CD4-positive, alpha-beta T cell treated with Interferon gamma for 1 hour (primary cell): ENCODE measurements around the gene CDK14.
A peak's percentile ranks its signal among the peaks of the same experiment; 100 is the strongest.
"Not testable (repeated sequence)": the region's sequence is repeated elsewhere in the genome, so short reads cannot be mapped to it uniquely, and the experiment has no call there.

Experiments used
- DNase-seq: peaks from one replicate; pipeline ENCODE4 v3.0.0-alpha.2; 2020

The CDK14 gene

DNA sequence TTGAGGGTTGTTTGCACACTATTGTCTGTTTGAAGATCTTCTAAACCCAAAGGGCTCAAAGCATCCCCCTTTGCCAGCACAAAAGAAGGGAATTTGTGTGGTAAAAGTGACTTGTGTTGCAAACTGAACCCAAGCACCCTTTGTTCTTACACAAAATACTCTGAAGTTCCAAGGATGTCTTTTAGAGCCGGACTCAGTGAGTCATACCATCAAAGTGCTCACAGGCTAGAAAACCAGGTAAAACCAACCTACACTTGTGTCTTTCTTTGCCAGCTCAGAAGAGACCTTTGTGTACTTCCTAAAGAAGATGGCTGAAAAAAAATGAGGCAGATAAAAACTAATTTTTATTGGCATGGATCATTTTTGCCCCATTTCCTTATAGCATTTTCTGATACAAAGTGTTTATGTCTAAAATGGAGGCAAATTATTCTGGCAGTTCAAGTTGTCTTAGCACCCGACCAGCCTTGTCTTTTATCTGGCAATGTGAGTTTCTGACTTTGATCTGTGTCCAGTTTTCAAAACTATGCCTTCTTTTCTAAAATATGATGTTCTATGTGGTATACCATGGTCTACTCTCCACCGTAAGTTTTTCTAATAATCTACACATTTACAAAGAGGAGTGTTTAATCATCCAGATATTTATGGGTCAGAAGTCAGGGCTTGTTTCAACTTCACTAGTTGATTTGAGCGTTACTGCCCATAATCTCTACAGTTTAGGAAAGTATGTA is 539.7 kb downstream of the CDK14 start:
- no peak for DNase-seq

DNA sequence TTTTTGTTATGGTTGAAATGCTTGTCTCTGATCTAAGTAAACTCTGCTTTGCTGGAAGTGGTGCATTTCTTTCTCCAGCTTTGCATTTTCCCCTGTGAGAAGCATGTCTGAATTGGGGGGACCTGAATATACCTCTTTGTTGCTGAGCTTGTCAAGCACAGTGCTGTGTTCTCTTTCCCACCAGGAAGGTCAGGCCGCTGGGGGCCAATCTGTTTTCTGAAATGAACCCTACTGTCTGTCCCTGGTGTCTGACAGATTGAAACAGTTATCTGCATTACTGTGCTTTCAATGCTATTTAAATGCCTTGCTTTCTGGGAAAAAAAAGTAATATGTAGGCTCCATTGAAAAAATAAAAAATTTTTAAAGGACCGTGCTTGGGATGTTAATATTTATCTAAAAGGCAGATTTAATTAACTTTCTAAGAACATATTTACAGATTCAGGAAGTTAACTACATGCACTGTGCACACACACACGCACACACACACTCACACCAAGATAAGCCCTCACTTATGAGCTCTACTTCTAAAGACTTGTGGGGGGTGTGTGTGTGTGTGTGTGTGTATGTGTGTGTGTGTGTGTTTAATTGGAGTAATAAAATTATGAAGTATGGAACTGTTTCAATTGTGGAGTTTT is 541.1 kb downstream of the CDK14 start:
- no peak for DNase-seq

DNA sequence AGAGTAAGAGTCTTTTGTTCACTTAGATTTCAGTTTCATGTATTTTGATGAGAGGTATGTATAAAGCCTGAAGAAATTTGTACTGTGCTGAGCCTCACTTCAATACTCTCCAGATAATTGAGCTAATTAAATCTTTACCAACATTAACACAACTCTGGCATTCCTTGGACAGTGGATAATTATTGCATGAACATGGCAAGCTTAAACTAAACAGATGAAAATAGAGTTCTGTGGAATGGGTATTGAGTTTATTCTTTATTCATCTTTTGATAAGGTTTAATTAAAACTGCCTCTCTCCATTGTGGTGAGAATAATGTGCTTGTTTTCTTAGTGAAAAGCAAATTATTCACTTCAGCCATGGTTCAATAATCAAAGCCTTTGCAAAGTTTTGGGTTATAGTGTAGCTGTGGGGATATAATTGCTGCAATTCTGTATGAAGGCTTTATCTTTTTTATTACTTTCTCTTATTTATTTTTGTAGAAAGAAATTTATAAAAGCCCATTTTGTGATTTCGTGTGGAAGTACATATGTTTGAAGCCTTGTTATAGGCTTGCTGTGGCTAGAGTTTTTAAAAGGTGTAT is 541.8 kb downstream of the CDK14 start:
- no peak for DNase-seq

DNA sequence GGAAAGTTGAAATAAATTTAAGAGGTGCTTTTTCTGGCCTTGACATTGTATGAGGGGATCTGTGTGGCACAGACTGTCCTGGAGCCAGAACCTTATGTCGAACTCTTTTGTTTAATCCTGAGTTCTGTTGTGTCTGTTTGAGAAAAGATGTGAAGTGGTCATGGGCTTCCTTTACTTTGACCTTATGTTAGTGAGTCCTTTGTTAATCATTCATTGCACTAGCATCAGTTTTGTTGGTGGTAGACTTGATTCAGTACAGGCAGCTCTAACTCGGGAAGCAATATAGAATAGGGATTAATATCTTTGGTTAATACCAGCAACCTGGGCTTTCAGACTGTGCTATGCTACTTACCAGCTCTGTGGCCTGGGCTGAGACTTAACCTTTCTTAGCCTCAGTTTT is 544.2 kb downstream of the CDK14 start:
- DNase-seq, result no peak

DNA sequence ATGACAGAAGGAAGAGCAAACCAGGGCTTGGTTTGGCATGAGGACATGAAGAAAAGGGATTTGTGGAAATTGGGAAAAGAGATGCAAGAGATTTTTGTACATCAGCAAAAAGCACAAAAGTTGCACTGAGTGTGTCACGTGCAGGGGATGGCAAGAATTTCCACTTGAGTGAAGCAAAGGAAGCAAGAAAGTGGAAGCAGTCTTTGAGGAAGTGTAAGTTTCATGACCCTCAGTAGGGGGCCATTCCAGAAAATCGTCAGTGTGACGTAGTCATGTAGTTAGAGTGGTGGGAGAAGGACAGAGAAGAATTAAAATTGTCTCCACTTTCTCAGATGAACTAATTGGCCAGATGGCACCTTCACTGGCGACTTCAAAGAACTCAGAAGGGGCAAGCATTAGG is 544.9 kb downstream of the CDK14 start:
- peak; percentile 1 for DNase-seq

DNA sequence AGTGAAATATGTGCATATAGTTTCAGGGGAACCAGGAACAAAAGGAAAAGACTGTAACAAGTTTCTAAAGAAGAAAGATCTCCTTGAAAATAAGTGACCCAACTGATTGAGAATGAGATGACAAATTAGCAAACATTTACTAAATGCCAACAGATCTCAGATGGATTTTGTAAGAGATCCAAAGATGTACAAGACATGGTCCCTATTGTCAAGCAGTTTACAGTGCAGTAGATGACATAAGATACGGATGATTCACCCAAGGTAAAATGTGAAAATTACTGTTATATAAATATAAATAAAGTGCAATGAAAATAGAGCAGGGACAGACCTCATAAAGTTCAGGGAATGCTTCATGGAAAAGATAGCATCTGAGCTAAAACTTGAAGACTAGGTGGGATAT is 546.6 kb downstream of the CDK14 start:
- DNase-seq, result no peak

DNA sequence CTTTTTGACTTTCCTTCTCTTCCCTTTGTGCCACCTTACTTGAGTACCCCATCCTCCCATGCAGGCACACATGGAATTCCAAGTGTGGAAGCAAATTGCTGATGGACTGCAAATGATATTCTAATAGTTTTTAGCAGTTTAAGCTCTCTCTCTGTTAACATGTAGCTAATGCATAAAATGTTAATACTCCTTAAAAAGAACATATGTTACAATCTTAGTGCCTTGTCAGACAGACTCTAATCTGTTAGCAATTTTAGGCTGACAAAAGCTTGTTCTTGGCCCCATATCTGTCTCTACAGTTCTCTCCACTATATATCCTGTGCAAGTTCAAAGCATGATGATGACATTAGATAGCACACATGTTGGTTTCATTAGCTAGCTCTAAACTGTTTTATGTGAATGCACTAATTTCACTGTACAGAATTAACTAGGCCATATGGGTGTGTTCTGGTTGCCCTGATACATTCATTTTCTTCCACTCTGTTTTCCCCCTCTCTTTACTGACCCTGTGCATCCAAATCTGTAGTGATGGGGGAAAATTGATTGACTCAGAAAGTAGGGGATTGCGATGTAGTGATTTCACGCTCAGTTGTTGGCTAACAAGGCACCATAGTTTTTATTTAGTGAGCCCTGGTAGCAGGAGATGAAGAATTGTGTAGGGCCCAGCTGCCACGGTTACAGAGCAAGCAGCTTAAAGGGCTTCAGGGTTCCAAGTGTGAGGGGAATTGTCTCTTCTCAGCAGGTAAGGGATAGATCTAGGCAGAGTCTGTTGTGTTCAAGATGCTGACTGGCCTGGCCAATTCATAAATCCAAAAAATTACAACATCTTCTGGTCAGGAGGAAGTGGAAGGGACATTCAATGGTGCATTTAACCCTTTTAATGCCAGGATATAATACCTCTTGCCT is 553.5 kb downstream of the CDK14 start:
- no peak for DNase-seq

DNA sequence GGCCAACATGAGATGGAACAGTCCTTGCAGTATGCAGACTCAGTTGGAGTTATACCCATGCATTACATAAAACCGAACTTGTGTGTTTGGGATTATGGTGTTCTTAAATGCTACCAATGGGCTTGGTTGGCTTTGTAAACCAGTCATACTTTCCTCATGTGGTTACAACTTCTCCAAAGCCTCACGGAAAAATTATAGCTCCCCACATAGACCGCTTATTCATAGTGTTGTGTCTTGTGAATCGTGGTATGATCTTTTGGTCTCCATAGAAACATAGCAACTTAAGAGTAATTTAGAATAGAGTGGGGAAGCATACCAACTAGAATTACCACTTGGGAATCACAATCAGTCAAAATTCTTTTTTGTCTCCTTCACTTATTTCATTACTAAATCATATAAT is 555.8 kb downstream of the CDK14 start:
- DNase-seq, result no peak

DNA sequence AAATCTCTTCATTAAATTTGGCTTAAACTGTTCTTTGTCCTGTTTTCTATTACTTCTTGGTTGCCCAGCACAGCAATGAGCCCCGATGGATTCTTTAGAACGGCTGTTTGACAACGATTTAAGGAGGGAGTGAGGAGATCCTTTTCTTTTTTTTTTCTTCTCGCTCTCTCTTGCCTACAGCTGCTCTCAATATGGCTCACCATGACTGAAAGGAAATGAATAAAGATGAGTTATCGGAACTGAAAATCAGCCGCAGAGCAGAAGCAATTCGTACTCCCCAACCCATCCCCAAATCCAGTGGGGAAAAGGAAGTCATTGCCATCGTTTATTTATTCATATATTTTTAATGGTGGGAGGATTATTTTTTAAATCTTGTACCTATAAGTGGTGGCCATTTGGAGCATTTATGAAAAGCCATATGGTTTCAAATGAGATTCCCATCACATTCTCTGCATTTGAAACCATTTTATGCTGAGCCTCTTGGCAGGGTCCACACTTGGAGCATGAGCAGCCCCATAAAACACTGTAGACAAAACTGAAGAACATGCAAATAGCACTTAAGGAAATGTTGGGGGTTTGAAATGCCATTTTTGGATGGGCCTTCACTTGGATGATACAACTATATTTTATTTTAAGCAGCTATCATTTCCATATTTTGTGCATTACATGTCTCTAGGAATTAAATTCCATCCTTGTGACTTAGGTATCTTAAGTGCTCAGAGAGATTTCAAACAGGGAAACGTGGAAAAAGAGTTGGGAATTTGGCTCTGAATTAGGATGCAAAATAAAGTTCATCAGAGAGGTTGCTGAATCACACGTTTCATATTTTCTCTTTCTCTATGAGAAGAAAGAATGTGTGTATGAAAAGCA is 560.4 kb downstream of the CDK14 start:
- no peak for DNase-seq

DNA sequence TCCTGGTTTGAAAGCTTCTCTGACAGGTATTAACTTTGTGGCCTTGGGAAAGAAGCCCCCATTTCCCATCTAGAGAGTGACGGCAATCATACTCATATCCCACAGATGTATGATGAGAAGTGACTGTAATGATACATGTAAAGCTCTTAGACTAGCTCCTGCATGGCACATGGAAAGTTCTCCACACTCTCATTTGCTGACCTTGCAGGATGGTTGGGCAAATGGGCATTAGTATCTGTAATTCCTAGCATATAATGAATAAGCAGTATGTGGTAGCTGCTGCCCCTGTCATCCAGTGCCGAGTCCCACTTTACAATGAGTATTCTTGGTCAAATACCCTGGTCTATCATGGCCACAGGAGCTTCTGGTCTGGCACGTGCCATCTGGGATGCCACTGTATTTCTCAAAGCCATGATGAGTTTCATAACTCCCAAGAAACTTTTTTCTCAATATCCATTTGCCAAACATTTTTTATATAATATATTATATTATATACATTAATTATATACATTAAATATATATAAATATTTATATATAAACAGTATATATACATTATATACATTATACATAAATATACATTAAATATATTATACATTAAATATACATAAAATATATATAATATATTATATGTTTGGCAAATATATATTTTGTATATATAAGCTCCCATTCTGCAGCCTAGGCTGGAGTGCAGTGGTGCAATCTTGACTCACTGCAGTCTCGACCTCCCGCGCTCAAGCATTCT is 561.6 kb downstream of the CDK14 start:
- no peak for DNase-seq

DNA sequence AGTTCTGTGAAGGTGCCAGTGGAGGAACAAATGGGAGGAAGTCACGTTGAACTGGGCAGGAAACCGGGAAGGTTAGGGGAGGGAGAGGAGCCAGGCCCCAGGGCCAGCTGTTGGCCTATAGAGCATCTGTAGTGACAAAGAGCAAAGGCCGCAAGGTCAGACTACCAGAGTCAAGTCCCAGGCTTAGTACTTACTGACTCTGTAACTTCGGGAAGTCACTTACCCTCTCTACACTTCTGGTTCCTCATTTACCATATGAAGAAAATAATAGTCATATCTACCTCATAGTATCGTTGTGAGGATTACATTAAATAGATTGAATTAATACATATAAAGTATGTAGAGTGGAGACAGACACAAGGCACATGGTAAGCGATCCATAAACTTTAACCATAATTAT is 566.3 kb downstream of the CDK14 start:
- DNase-seq, result no peak

DNA sequence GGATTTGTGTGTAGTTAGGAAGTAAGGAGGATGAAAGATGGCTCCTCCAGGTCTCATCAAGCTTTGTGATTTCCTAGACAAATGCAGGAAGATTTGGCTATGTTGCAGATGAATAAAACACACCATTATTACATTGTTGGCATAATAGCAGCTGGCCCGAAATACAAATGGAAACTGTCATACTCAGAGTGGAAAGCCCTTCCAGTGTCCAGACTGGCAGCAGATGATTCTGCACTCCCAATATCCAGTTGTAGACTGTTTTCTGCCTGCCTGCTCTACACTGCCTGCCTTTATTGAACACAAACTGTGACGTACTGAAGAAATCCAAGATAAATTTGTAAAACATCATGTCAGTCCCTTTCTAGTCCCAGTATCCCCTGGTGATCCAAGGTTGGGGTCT is 568.4 kb downstream of the CDK14 start:
- no peak for DNase-seq

DNA sequence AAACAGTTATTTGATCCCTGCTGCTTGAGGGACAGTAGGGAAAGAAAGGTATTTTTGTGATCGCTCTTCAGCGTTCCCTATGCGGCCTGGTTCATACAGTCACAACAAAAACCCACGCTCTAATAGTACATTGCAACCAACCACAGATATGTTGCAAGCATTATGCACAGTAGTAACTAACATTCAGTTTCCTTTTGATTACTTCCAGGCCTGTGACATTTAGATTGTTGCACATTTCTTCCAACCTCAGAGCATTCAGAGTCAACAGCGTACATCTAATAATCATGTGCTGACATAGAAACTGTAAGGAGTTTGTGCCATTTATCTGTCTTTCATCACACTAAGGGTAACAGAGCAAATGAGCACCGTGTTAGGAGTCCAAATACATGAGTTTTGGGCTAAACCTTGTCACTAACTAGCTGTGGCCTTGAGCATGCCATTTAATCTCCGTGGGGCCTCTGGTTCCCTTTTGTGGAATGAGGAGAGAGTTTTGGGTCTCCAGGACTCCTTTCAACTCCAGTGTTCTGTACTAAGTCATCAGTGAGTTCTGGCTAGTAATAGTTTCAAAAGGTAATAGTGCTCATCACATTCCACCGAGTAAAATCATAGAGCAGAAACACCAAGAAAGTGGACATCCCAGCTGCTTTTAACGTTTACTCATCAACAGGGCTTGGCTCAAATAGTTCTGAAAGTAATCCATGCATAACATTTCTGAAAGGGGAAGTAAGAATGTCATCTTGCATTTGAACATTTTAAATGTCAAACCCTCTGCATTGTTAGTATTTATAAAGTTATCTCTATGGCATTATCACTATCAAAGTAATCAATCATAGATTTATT is 569.1 kb downstream of the CDK14 start:
- DNase-seq, result no peak

DNA sequence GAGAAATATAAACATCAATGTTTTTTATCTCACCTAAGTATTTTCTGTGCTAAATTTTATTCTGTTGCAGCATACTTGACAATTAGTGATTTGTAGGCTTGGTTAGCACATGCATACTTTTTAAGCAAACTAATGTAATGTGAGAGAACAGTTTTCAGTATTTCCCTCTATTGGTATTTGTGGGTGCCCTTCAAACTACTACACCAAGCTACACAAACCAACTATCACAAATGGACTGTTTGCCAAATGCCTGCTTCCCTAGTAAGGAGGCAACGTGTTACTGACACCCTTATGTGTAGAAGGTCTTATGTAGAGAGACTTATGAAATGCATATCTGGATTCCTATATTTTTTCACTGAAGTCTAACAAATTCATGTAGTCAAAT is 569.7 kb downstream of the CDK14 start:
- no peak for DNase-seq

DNA sequence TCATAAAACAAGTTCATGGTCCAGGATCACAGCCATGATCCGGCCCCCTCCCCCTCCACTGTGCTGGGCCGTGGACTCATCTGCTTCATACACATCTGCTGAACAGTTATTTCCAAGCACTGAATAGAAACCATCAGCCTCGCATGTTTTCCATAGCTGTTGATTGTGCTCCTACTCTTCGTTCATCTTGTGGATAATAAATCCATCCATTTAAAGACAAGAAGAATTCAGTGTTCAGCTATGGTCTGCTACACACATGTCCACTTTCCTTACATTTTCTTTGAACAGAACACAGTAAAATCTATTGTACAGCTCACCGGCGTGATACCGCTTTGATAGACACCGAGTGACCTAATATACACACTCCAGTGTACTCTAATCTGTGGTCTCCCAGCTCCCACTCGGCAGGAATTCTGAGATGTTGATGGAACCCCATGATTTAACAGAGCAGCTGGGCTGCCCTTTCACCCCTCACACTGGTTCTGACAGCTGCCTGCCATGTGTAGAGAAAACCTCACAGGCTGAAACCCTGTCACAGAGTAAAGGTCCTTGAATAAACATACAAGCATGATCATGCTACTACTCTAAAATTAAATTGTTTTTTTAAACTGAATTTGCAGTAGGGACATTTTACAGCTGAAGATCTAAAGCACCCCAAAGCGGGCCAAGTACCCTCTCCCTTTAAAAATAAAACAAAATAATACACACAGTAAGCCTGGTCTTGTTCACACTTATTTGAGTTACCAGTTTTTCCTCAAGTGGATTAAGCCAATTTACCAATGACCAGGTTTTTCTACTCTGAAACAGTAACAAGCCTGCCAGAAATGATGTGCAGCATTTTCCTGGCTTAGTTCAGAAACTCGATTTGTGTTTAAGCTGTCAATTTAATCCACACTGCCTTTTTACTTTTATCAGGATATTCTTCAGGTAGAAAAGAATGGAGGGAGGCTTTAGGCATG is 573.0 kb downstream of the CDK14 start:
- DNase-seq, result no peak

DNA sequence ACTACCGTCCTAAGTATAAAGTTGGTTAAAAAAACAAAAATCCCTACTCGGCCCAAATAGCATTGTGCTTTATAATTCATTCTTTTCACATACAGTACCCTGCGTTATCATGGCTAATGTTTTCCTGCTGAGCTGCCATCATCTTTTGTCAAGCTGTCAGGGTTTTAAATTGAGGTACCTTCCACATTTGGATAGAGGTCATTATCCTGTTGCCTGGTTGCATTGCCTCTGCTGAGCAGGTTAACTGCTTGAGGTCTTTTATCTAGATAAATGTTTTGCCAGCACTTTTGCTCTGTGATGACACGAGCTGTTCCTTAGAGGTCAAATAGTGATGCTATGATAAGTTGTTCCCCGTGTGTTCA is 573.7 kb downstream of the CDK14 start:
- no peak for DNase-seq

DNA sequence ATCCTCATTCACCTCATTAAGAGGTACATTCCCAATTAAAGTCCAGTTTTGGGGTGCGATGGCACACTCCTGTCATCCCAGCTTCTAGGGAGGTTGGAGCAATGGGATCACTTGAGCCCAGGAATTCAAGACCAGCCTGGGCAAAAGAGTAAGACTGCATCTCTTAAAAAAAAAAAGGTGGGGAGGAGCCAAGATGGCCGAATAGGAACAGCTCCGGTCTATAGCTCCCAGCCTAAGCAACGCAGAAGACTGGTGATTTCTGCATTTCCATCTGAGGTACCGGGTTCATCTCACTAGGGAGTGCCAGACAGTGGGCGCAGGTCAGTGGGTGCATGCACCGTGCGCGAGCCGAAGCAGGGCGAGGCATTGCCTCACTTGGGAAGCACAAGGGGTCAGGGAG is 577.1 kb downstream of the CDK14 start:
- not testable (repeated sequence) for DNase-seq

DNA sequence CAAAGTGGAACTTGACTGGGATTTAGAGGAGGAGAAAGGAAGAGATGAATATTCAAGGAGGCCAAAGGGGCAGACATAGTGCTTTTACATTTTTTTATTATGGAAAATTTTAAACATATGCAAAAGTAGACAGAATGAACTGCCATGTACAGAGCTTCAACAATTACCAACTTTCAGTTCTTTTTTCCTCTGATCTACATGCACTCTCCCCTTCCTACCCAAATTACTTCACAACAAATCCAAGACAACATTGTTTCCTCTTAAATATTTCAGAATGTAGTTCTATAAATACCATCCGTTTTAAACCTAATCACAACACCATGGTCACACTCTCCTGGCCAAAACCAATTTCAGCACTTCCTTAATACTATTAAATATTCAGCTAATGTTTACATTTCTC is 584.6 kb downstream of the CDK14 start:
- DNase-seq, result no peak

DNA sequence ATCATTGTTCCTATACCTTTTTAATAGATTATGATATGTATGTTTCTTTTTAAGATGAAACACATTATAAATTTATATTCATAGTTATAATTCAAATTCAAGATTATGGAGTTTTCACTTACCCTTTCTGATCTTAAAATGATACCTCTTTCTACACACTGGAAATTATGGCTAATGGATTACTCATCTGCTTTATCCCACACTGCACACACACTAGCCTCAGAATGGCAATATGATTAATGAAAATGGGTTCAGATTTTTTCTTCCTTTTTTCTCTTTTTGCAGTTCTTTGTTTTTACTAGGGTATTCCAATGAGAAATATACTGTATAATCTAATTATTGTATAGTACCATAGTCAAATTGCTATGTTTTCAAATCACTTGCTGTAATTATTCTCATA is 585.8 kb downstream of the CDK14 start:
- DNase-seq, result no peak
